HFF-Myc (cell line): ENCODE measurements around the gene CCDC197.

Experiments
- DNase-seq: peaks from one replicate; pipeline ENCODE4 v3.0.0-alpha.2; 2011; ENCODE audit warnings: low read depth; ENCODE audit errors: extremely low read depth
- H3K4me3 ChIP-seq: replicated peaks from 2 replicates; pipeline ENCODE4 v1.5.1; 2011; ENCODE audit warnings: low read depth, mild to moderate bottlenecking, control low read depth, low read length
- TF ChIP-seq, protein P1 (sequence below): IDR thresholded peaks from 2 replicates; pipeline ENCODE4 v1.5.1; 2012; ENCODE audit warnings: mild to moderate bottlenecking, low read depth, low read length, control low read depth; ENCODE audit errors: missing control alignments

Gene CCDC197

DNA sequence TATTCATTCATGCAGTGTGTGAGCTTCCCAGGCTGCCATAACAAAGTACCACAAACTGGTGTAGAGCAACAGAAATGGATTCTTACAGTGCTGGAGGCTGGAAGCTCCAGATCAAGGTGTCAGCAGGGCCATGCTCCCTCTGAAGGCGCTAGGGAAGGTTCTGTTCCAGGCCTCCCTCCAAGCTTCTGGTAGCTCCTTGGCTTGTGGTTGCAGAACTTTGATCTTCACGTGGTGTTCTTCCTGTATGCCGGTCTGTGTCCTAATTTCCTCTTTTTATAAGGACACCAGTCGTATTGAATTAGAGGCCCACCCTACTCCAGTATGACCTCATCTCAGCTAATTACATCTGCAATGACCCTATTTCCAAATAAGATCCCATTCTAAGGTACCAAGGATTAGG lies 32.2 kb downstream of the CCDC197 start:
- TF ChIP-seq, protein P1, sequence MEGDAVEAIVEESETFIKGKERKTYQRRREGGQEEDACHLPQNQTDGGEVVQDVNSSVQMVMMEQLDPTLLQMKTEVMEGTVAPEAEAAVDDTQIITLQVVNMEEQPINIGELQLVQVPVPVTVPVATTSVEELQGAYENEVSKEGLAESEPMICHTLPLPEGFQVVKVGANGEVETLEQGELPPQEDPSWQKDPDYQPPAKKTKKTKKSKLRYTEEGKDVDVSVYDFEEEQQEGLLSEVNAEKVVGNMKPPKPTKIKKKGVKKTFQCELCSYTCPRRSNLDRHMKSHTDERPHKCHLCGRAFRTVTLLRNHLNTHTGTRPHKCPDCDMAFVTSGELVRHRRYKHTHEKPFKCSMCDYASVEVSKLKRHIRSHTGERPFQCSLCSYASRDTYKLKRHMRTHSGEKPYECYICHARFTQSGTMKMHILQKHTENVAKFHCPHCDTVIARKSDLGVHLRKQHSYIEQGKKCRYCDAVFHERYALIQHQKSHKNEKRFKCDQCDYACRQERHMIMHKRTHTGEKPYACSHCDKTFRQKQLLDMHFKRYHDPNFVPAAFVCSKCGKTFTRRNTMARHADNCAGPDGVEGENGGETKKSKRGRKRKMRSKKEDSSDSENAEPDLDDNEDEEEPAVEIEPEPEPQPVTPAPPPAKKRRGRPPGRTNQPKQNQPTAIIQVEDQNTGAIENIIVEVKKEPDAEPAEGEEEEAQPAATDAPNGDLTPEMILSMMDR: no peak

DNA sequence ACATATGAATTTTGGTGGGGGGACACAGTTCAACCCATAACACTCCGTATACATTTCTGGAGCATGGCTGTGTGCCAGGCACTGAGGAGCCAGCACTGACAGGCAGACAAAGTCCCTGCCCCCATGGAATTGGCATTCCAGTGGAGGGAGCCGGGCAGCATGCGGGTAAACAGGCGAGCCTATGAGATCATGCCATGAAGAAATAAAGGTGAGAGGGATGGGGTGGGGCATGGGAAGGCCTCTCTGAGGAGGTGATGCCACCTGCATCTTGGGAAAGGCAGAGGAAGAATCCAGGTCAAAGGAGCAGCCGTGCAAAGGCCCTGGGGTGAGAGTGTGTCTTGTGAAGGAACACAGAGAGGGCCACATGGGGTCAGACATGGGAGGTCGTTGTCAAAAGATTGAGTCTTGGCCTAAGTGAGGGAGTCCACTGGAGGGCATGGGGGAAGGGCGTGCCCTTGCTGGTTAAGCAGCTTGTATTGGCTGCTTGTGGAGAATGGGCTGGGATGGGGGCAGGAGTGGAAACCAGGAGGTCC lies 32.6 kb downstream of the CCDC197 start:
- no peak overlapping the region for H3K4me3 ChIP-seq
- no peak for DNase-seq
- TF ChIP-seq, protein P1: no peak

More for the DNA sequence above, 32.2 kb downstream of the CCDC197 start:
- H3K4me3 ChIP-seq: no peak overlapping the region
- DNase-seq: no peak

DNA sequence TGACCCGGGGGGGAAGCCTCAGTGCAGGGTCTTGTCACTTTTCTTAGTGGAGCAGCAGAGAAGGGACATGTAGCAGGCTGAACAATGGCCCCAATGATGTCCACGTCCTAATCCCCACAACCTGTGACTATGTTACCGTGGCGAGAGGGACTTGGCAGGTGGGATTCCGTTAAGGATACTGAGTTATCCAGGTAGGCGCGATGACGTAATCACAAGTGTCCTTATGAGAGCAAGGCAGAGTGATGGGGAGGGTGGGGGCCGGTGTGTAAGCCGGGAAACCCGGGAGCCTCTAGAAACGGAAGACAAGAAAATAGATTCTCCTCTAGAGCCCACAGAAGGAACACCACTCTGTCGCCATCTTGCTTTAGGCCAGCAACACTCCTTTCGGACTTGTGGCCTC lies 33.5 kb downstream of the CCDC197 start:
- H3K4me3 ChIP-seq: no peak overlapping the region
- TF ChIP-seq, protein P1: no peak
- DNase-seq: no peak

DNA sequence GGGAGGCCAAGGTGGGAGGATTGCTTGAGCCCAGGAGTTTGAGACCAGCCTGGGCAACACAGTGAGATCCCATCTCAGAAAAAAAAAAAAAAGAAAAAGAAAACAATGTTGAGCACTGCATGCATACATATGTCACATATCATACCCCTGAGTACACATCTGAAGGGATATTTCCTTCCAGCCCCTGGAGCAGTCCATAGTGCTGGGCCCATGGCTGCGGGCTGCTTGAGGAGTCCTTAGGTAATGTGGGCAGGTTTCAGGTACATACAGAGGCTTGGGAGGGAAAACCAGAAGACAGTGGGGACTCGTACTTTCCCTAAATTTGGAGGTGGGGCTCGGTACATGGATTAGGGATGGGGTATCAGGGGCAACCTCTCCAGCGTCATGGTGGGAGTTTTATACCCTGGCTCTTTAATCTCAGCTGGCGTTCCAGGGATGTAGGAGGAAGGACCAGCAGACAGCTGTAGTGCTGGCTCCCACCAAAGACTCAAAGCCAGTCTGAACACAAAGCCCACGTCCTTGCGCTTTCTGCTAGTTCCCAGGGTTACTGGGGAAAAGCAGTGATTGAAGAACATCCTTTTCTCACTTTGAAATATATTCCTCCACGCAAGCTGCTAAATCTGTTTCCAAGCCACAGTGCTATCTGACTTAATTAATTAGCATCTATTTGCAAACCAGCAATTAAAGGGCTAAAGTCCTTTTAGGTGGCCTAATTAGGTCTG lies 34.2 kb downstream of the CCDC197 start:
- TF ChIP-seq, protein P1: no peak
- no peak overlapping the region for H3K4me3 ChIP-seq
- no peak for DNase-seq

DNA sequence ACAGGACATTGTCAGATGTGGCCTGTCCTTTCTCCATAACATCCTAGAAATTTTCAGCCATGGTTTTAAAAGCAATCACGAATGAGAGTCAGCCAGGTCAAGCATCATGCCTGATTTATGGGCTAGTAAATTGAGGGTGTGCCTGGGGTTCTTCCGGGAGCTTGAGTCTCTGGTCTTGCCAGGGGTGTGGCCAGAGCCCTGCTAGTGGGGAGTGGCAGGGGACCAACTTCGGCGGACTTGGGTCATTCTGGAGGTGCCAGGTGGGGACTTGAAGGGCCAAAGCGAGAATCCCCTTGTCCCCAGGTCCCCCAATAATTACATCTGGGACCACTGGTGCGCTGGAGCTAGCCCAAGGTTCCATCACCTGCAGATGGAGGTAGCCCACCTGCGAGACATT lies 34.8 kb downstream of the CCDC197 start:
- H3K4me3 ChIP-seq: no peak overlapping the region
- TF ChIP-seq, protein P1: no peak

DNA sequence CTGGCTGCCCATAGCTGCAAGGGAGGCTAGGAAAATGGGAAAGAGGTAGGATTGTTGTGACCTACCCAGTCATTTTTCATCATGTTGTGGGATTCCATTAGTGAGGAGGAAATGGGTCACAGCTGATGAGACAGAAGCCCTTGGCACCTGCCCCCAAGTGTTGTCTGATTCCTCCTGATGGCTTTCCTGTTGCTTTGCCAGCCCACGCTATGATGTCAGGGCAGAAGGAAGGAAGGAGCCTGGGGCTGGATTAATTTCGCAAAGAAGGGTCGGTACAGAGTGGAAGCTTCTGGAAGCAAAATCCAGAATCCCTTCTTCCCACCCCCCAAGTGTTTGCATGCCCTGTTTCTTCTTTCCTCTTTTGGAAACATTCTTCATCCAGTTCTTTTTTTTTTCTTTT lies 37.8 kb downstream of the CCDC197 start:
- no peak overlapping the region for H3K4me3 ChIP-seq
- TF ChIP-seq, protein P1: no peak

More for the DNA sequence above, 34.8 kb downstream of the CCDC197 start:
- DNase-seq: no peak

More for the DNA sequence above, 37.8 kb downstream of the CCDC197 start:
- no peak for DNase-seq
